GM21447 (cell line): Measurements from ENCODE around the gene OR4C5.
"Not testable (repeated sequence)": the region's sequence is repeated elsewhere in the genome, so short reads cannot be mapped to it uniquely, and the experiment has no call there.

Experiments used
- ATAC-seq: cut with Tn5 transposase; IDR thresholded peaks from one replicate; pipeline ENCODE4 v1.9.1; 2021; ENCODE audit not compliant: unreplicated experiment

Gene OR4C5

GRCh38 chr11:48366365-48366764 lies at the start of gene OR4C5:
Gene OR4C5 (minus strand): TSS chr11:48366465. CDS start chr11:48366465, 0 bp downstream.
- no peak for ATAC-seq

GRCh38 chr11:48384670-48385069 lies 18.4 kb upstream of the OR4C5 start:
- ATAC-seq = no peak

GRCh38 chr11:48384151-48384550 lies 17.9 kb upstream of the OR4C5 start:
- ATAC-seq = not testable (repeated sequence)

GRCh38 chr11:48361289-48361688 lies 5.0 kb downstream of the OR4C5 start:
- not testable (repeated sequence) for ATAC-seq

- ATAC-seq = no peak
Measured at GRCh38 chr11:48354677-48355076, 11.6 kb downstream of the OR4C5 start.

GRCh38 chr11:48354013-48354412 lies 12.3 kb downstream of the OR4C5 start:
- ATAC-seq = no peak

GRCh38 chr11:48346286-48346685 lies 20.0 kb downstream of the OR4C5 start:
- not testable (repeated sequence) for ATAC-seq

GRCh38 chr11:48342505-48342904 lies 23.8 kb downstream of the OR4C5 start:
- ATAC-seq = not testable (repeated sequence)

- ATAC-seq = no peak
Measured at GRCh38 chr11:48341466-48341865, 24.8 kb downstream of the OR4C5 start.

- not testable (repeated sequence) for ATAC-seq
Measured at GRCh38 chr11:48324620-48325019, 41.6 kb downstream of the OR4C5 start, which contains the start of gene OR4C3. Gene OR4C3 (plus strand): TSS chr11:48324920. CDS start chr11:48325022, 102 bp downstream.

GRCh38 chr11:48319813-48320212 lies 46.5 kb downstream of the OR4C5 start:
- ATAC-seq = not testable (repeated sequence)
